Ecto neural progenitor cell (in vitro differentiated cells): ENCODE results near the gene TEC.
"Not testable (repeated sequence)": the region's sequence is repeated elsewhere in the genome, so short reads cannot be mapped to it uniquely, and the experiment has no call there.

Source experiments
- DNase-seq: peaks from one replicate; pipeline ENCODE4 v3.0.0-alpha.2; 2018; ENCODE audit warnings: low spot score

Gene TEC

GRCh38 chr4:48195853-48196252 lies 73.8 kb downstream of the TEC start:
- DNase-seq = no peak

- no peak for DNase-seq
Observed at GRCh38 chr4:48195374-48195773, 74.3 kb downstream of the TEC start.

- DNase-seq = no peak
Observed at GRCh38 chr4:48194971-48195370, 74.7 kb downstream of the TEC start.

- no peak for DNase-seq
Observed at GRCh38 chr4:48193921-48194468, 75.6 kb downstream of the TEC start.

GRCh38 chr4:48193096-48193836 lies 76.4 kb downstream of the TEC start:
- DNase-seq = no peak

- DNase-seq = no peak
Observed at GRCh38 chr4:48191758-48192157, 77.9 kb downstream of the TEC start.

GRCh38 chr4:48190839-48191238 lies 78.8 kb downstream of the TEC start:
- DNase-seq = no peak

GRCh38 chr4:48189731-48190130 lies 79.9 kb downstream of the TEC start:
- no peak for DNase-seq

- no peak for DNase-seq
Observed at GRCh38 chr4:48188390-48188789, 81.2 kb downstream of the TEC start.

GRCh38 chr4:48187813-48188212 lies 81.8 kb downstream of the TEC start:
- DNase-seq = no peak

- DNase-seq = not testable (repeated sequence)
Observed at GRCh38 chr4:48187066-48187465, 82.6 kb downstream of the TEC start.

GRCh38 chr4:48186394-48186793 lies 83.2 kb downstream of the TEC start:
- not testable (repeated sequence) for DNase-seq

GRCh38 chr4:48184882-48185281 lies 84.8 kb downstream of the TEC start:
- DNase-seq = no peak

- DNase-seq = no peak
Observed at GRCh38 chr4:48180234-48180633, 89.4 kb downstream of the TEC start.

GRCh38 chr4:48178931-48179330 lies 90.7 kb downstream of the TEC start:
- DNase-seq = no peak

- DNase-seq = no peak
Observed at GRCh38 chr4:48175806-48176205, 93.8 kb downstream of the TEC start.

- no peak for DNase-seq
Observed at GRCh38 chr4:48175328-48175727, 94.3 kb downstream of the TEC start.

GRCh38 chr4:48173056-48173991 lies 96.3 kb downstream of the TEC start:
- DNase-seq = no peak

- no peak for DNase-seq
Observed at GRCh38 chr4:48172651-48173050, 97.0 kb downstream of the TEC start.

- no peak for DNase-seq
Observed at GRCh38 chr4:48169636-48170035, 100.0 kb downstream of the TEC start.

GRCh38 chr4:48167538-48168263 lies 101.9 kb downstream of the TEC start:
- DNase-seq = no peak

GRCh38 chr4:48164561-48164960 lies 105.1 kb downstream of the TEC start:
- not testable (repeated sequence) for DNase-seq
